ENCODE measurements around the gene SPHK2.
"Not testable (repeated sequence)": the region's sequence is repeated elsewhere in the genome, so short reads cannot be mapped to it uniquely, and the experiment has no call there.

The SPHK2 gene

GRCh38 chr19:48624791-48625723, 5.8 kb downstream of the SPHK2 start:
- DNase-seq, result peak; percentile 28

- no peak for DNase-seq
Observed at GRCh38 chr19:48625891-48626327, 6.6 kb downstream of the SPHK2 start.

GRCh38 chr19:48627201-48627864, 8.0 kb downstream of the SPHK2 start:
- DNase-seq, result no peak

- no peak for DNase-seq
Observed at GRCh38 chr19:48627865-48628314, 8.6 kb downstream of the SPHK2 start.

GRCh38 chr19:48628486-48629296, 9.4 kb downstream of the SPHK2 start:
- no peak for DNase-seq

- DNase-seq, result no peak
Observed at GRCh38 chr19:48629297-48629598, 9.9 kb downstream of the SPHK2 start.

GRCh38 chr19:48629599-48630295, 10.4 kb downstream of the SPHK2 start:
- peak; percentile 86 for DNase-seq

- DNase-seq, result peak; percentile 34
Observed at GRCh38 chr19:48630296-48631063, 11.2 kb downstream of the SPHK2 start.

- peak; percentile 8 for DNase-seq
Observed at GRCh38 chr19:48631225-48631624, 11.9 kb downstream of the SPHK2 start.

GRCh38 chr19:48632286-48632685, 13.0 kb downstream of the SPHK2 start:
- DNase-seq, result not testable (repeated sequence)

- DNase-seq, result no peak
Observed at GRCh38 chr19:48632692-48633147, 13.4 kb downstream of the SPHK2 start.

- DNase-seq, result no peak
Observed at GRCh38 chr19:48633148-48634035, 14.1 kb downstream of the SPHK2 start.

- no peak for DNase-seq
Observed at GRCh38 chr19:48634036-48634342, 14.7 kb downstream of the SPHK2 start.

- peak; percentile 92 for DNase-seq
Observed at GRCh38 chr19:48634424-48635262, 15.3 kb downstream of the SPHK2 start.

- DNase-seq, result peak; percentile 42
Observed at GRCh38 chr19:48635263-48635965, 16.1 kb downstream of the SPHK2 start.

- no peak for DNase-seq
Observed at GRCh38 chr19:48635966-48636858, 16.9 kb downstream of the SPHK2 start.

- peak; percentile 19 for DNase-seq
Observed at GRCh38 chr19:48636859-48637448, 17.6 kb downstream of the SPHK2 start, which contains the start of gene DBP. Gene DBP (minus strand): TSS chr19:48637379. CDS start chr19:48636994, 385 bp downstream.
